ENCODE data around the gene FBLN2.
"Not testable (repeated sequence)": the region's sequence is repeated elsewhere in the genome, so short reads cannot be mapped to it uniquely, and the experiment has no call there.

Gene FBLN2

DNA sequence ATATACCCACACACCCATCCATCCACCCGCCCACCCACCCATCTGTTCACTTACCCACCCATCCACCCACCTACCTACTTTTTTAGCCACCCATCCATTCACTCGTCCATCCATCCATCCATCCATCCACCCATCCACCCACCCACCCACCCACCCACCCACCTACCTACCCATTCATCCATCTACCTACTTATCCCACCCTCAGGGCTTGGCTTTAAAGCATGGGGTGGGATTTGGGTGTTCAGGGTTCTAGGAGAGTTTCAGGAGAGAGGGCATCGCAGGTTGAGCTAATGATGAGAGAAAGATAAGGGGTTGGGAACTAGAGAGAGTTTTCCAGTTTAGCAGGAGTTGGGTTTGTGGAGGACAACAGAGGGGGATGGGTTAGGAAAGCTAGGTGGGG, 9.7 kb downstream of the FBLN2 start:
- TF ChIP-seq ZFX (IDR thresholded peaks at IDR 0.05) = no peak
- TF ChIP-seq, protein P1, sequence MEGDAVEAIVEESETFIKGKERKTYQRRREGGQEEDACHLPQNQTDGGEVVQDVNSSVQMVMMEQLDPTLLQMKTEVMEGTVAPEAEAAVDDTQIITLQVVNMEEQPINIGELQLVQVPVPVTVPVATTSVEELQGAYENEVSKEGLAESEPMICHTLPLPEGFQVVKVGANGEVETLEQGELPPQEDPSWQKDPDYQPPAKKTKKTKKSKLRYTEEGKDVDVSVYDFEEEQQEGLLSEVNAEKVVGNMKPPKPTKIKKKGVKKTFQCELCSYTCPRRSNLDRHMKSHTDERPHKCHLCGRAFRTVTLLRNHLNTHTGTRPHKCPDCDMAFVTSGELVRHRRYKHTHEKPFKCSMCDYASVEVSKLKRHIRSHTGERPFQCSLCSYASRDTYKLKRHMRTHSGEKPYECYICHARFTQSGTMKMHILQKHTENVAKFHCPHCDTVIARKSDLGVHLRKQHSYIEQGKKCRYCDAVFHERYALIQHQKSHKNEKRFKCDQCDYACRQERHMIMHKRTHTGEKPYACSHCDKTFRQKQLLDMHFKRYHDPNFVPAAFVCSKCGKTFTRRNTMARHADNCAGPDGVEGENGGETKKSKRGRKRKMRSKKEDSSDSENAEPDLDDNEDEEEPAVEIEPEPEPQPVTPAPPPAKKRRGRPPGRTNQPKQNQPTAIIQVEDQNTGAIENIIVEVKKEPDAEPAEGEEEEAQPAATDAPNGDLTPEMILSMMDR (conservative IDR thresholded peaks at IDR 0.05) = no peak
- H3K27ac ChIP-seq = no peak overlapping the region

DNA sequence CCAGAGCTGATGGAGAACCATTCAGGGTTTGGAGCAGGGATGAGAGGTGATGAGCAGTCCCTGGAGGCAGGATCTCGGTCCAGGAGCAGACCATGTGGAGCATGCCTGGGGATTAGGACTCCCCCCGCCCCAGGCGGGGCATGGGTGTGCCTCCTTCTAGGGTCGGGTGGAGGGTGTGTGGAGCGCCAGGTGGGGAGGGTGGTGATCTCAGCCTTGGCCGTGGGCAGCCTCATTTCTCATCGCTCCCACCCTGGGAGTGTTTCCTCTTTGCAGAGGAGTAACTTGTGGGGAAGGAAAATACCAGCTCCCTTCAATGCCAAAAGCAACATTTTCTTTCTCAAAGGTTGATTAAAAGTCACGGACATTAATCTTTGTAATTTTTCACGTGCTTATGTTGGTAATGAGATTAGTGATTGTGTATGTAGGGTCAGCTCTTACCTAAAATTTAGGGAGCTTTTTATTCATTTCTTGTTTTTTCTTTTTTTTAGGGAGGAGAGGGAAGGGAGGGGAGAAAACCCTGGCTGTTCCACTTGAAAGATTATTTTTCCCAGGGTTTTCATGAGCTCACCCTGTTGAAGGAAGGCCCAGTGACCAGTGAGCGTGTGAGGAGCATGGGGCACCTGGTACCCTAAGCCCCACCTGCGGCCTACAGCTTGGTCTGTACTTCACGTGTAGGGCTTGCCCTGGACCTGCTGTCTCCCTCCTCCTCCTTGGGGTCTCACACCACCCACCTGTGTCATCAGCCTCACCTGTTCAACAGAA, 11.0 kb downstream of the FBLN2 start:
- TF ChIP-seq, protein P1 (conservative IDR thresholded peaks at IDR 0.05) = no peak
- TF ChIP-seq ZFX (IDR thresholded peaks at IDR 0.05) = no peak
- H3K27ac ChIP-seq = no peak overlapping the region

DNA sequence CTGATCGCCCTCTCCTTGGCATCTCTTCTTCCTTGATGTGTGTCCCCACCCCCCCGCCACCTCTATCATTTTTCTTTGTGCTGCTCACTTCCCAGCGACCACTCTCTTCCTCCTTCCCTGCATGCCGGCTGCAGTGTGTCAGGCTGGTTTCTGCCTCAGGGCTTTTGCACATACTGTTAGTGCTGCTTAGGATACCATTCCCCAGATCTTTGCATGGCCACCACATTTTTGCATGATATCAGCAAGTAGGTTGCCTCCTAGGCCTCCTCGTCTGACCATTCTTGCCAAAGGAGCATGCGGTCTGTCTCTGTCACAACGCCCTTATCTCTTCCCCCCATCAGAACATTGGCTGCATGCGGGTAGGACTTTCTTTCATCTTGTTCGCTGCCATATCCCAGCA, 12.5 kb downstream of the FBLN2 start:
- no peak for TF ChIP-seq ZFX (IDR thresholded peaks at IDR 0.05)
- TF ChIP-seq, protein P1 (conservative IDR thresholded peaks at IDR 0.05) = no peak
- no peak overlapping the region for H3K27ac ChIP-seq

DNA sequence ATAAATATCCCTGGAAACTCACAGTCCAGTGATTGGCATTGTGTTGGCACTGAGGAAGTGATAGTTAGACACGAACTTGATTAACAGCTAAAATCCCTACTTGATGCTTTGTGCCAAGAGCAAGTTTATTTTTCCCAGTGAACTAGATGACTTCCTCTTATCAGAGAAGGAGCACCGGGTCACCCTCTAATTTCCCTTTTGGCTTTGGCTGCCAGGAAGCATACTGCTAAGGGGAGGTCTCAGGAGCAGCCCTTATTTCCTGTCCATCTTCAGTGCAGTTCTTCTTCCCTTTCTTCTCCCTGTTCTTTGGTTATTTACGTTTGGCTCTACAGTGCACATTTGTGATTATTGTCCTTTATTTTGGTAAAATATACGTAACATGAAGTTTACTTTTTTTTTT, 13.0 kb downstream of the FBLN2 start:
- no peak overlapping the region for H3K27ac ChIP-seq
- no peak for TF ChIP-seq ZFX (IDR thresholded peaks at IDR 0.05)
- TF ChIP-seq, protein P1 (conservative IDR thresholded peaks at IDR 0.05) = no peak

DNA sequence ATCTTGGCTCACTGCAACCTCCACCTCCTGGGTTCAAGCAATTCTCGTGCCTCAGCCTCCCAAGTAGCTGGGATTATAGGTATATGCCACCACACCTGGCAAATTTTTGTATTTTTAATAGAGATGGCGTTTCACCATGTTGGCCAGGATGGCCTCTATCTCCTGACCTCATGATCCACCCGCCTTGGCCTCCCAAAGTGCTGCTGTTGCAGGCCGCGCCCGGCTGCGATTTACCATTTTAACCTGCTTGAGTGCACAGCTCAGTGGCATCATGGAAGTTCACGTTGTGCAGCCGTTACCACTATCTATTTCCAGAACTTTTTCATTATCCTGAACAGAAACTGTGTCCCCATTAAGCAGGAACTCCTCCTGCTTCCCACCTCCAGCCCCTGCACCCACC, 13.5 kb downstream of the FBLN2 start:
- not testable (repeated sequence) for H3K27ac ChIP-seq

DNA sequence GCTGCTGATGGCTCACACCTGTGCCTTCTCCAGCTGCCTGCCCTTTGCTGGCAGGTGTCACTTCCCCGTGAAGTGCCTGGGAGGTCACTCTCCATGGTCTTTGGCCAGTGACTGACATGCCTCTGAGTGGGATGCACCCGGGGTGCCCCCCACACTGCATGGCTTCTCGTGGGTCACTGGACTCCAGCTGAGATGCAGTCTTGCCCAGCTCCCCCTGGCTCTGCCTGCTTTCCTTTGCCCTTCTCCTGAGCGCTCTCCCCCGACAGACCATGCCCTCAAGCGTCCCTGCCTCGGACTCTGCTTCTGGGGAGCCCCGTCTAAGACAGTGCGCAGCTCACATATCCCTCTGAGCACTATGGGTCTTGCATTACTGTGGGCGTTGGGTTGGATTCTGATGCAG, 14.4 kb downstream of the FBLN2 start:
- TF ChIP-seq ZFX (IDR thresholded peaks at IDR 0.05) = no peak
- TF ChIP-seq, protein P1 (conservative IDR thresholded peaks at IDR 0.05) = no peak
- no peak overlapping the region for H3K27ac ChIP-seq

DNA sequence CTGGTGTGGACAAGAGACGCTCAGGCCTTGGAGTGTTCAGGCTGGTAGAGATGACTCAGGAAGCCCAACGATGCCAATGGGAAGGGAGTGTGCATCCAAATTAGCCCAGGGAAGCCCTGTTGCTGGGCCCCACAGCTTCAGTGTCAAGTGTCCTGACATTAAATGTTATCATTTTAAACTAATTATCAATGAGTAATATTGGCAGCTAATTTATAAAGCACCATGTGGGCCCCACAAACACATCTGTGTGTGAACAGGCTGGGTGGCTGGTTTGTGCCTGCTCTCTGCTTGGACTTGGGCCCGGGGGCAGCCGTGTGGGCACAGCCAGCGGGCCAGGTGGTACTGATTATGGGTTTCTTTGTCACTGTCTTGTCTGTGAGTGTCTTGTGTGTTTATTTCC, 15.0 kb downstream of the FBLN2 start:
- H3K27ac ChIP-seq = no peak overlapping the region
- TF ChIP-seq, protein P1 (conservative IDR thresholded peaks at IDR 0.05) = no peak
- no peak for TF ChIP-seq ZFX (IDR thresholded peaks at IDR 0.05)
